GM13977 (cell line): ENCODE measurements around the gene AGRP.

Source experiments
- DNase-seq: peaks from one replicate; pipeline ENCODE4 v3.0.0; 2012; ENCODE audit warnings: low spot score
- in situ Hi-C: fragments of 300-500 bp; cut with MboI; formaldehyde crosslinking; loops from one replicate; pipeline ENCODE4 v1.12.0; 2022; ENCODE audit warnings: low sequenced_read_pairs, low pct_unique_long_range_greater_than_20kb, mixed read lengths, inconsistent platforms; ENCODE audit not compliant: unreplicated experiment
- TF ChIP-seq, protein P1 (sequence below): IDR thresholded peaks from 2 replicates; pipeline ENCODE4 v1.5.1; 2012; ENCODE audit warnings: mild to moderate bottlenecking, control low read depth; ENCODE audit not compliant: insufficient read depth; ENCODE audit errors: extremely low read depth, missing control alignments

AGRP gene

DNA sequence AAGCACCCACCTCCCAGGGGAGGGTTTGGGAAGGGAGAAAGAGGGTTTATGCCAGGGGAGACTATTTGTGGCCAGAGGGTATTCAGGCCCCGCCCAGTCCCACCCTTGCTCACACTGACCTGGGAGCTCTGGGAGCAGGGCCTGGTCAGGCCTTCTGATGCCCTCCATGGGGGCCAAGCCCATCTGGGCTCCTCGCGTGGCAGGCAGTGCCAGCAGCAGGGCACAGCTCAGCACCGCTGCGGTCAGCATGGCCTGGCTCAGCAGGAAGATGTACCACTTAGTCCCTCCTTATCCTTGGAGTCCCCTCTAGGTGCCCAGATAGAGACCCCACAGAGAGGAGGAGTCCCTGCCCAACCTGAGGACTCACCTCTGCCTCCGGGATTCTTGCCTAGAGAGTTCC, at the start of gene AGRP:
Gene AGRP, minus strand, starts transcription at position 398 of the 400 bp plus-strand sequence. Its CDS starts 149 bp downstream, at position 249.
- no peak for DNase-seq
- TF ChIP-seq, protein P1, sequence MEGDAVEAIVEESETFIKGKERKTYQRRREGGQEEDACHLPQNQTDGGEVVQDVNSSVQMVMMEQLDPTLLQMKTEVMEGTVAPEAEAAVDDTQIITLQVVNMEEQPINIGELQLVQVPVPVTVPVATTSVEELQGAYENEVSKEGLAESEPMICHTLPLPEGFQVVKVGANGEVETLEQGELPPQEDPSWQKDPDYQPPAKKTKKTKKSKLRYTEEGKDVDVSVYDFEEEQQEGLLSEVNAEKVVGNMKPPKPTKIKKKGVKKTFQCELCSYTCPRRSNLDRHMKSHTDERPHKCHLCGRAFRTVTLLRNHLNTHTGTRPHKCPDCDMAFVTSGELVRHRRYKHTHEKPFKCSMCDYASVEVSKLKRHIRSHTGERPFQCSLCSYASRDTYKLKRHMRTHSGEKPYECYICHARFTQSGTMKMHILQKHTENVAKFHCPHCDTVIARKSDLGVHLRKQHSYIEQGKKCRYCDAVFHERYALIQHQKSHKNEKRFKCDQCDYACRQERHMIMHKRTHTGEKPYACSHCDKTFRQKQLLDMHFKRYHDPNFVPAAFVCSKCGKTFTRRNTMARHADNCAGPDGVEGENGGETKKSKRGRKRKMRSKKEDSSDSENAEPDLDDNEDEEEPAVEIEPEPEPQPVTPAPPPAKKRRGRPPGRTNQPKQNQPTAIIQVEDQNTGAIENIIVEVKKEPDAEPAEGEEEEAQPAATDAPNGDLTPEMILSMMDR: no peak
- in situ Hi-C loops: no loop called here

DNA sequence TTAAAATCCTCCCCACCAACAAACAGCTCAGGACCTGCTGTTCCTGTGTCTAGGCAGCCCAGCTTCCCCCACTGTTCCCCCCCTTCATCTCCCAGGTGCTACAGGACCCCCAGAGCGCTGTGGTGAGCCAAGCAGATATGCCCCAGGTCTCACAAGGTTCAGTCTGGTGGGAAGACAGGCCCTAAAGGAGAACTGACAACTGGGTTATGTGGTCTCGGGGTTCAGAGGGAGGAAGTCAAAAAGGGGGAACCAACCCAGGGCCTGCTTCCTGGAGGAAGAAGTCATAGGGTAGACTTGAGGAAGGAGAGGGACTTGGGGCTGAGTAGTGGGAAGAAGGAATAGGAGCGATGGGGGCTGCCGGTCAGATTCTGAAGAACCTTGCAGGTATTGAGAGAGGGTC, 47.9 kb upstream of the AGRP start:
- TF ChIP-seq, protein P1: no peak
- in situ Hi-C loops: loop anchor here (10.0 to 25.0 kb wide), 2 partner anchors 124 to 381 kb away; no protein-coding TSS in a partner anchor
- no peak for DNase-seq

- in situ Hi-C loops: loop anchor here (10.0 to 25.0 kb wide), 2 partner anchors 125 to 382 kb away; no protein-coding TSS in a partner anchor
- peak; percentile 81 for DNase-seq
- TF ChIP-seq, protein P1: no peak
Measured at GRCh38 chr16:67530013-67530939, 46.9 kb upstream of the AGRP start.

DNA sequence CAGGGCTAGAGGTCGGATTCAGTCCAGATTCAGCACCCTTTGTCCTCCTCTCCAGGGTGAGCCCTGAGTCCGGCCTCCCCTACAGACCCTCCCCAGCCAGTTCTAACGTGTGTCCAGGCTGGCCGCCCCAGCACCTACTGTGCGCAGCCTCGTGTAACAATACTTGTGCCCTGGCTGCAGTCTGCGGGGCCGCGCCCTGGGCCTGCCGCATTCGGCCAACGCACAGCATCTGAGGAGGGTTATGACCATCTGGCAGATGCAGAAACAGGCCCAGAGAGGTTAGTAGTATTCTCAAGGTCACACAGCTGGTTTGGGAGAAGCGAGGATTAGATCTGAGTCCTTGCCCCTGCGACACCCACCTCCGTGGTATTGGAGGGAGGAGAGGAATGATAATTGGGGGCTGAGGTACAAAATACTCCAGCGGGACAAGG, 46.2 kb upstream of the AGRP start:
- in situ Hi-C loops: loop anchor here (10.0 to 25.0 kb wide), 2 partner anchors 125 to 383 kb away; no protein-coding TSS in a partner anchor
- TF ChIP-seq, protein P1: no peak
- DNase-seq: peak; percentile 42

GRCh38 chr16:67528870-67529581, 45.7 kb upstream of the AGRP start:
- DNase-seq: peak; percentile 69
- TF ChIP-seq, protein P1: no peak
- in situ Hi-C loops: loop anchor here (25.0 kb wide), 1 partner anchor 383 kb away; no protein-coding TSS in a partner anchor

GRCh38 chr16:67528222-67528869, 45.0 kb upstream of the AGRP start, which contains the start of gene RIPOR1:
Gene RIPOR1 (plus strand): TSS chr16:67528829. CDS start chr16:67538447, 9,618 bp downstream.
- in situ Hi-C loops: loop anchor here (25.0 kb wide), 1 partner anchor 384 kb away; no protein-coding TSS in a partner anchor
- TF ChIP-seq, protein P1: no peak
- peak; percentile 83 for DNase-seq
